Right lobe of liver (tissue), 6 donors: ENCODE data around the gene TTC28. TPM values are rescaled to one million over a fixed set of nuclear protein-coding genes. Genes with fewer than 3 reads are reported as not detected.
A peak's percentile ranks its signal among the peaks of the same experiment; 100 is the strongest.

ENCODE experiments used
- ATAC-seq, 4 donors: fragments of 200-7000 bp; cut with Tn5 transposase; one replicate each; pipeline ENCODE4 v1.9.1; 2020; ENCODE audit warnings: mild to moderate bottlenecking in 4 of 4, moderate library complexity in 4 of 4
- DNase-seq, 3 donors: peaks; one replicate each; pipeline ENCODE4 v3.0.0-alpha.2; 2020
- H3K27ac ChIP-seq, 3 donors: fragments of 200-600 bp; one replicate each; pipeline ENCODE4 v1.8.0; 2022
- H3K27me3 ChIP-seq, 2 donors: fragments of 200-600 bp; one replicate each; pipeline ENCODE4 v1.8.0; 2022
- H3K36me3 ChIP-seq, 4 donors: fragments of 200-600 bp; sonication (generic) in 1 of 4; one replicate each; pipeline versions ENCODE4 v1.5.1 to v1.8.0; 2017 to 2022; ENCODE audit warnings: control low read depth in 1 of 4
- H3K4me1 ChIP-seq, 4 donors: fragments of 200-600 bp; sonication (generic) in 1 of 4; one replicate each; pipeline versions ENCODE4 v1.5.1 to v1.8.0; 2017 to 2022; ENCODE audit warnings: control low read depth in 1 of 4
- H3K4me3 ChIP-seq, 3 donors: fragments of 200-600 bp; one replicate each; pipeline ENCODE4 v1.8.0; 2022
- H3K9me3 ChIP-seq, 4 donors: fragments of 200-600 bp; sonication (generic) in 1 of 4; one replicate each; pipeline versions ENCODE4 v1.5.1 to v1.8.0; 2017 to 2022; ENCODE audit warnings: control low read depth in 1 of 4
- CTCF ChIP-seq, 4 donors: fragments of 200-600 bp in 3 of 4; fragments of 450-650 bp in 1 of 4; IDR thresholded peaks; one replicate each; pipeline versions ENCODE4 v1.5.1 to v1.8.0; 2016 to 2022; ENCODE audit warnings: antibody characterized with exemption in 4 of 4, mild to moderate bottlenecking in 2 of 4
- POLR2A ChIP-seq: fragments of 450-650 bp; IDR thresholded peaks from one replicate; pipeline ENCODE4 v1.6.1; 2017; ENCODE audit warnings: antibody characterized with exemption, mild to moderate bottlenecking
- WGBS: methylation state at CpG from one replicate; pipeline ENCODE4 v1.1.6; 2018; ENCODE audit warnings: low coverage, low lambda C conversion rate; ENCODE audit not compliant: insufficient coverage; ENCODE audit errors: missing lambda C conversion rate; 5-methylcytosine and 5-hydroxymethylcytosine counted together
- intact Hi-C, 2 donors: fragments of 100-400 bp; cut with DNase I; formaldehyde crosslinking; loops; one replicate each; pipeline versions ENCODE4 v1.11.2 to v1.14.1; 2022
- total RNA-seq, 6 experiments: library from RNA; depleted of rRNA in 2 of 6; stranded (reverse); fragments of >200 nt in 2 of 6; fragmentation: NEBNext Ultra II Directional in 3 of 6; extraction: Animal tissue kit (Norgen Biotek cat#: 25700) in 3 of 6; gene quantifications; one replicate each; pipeline versions ENCODE4 v1.1.0 to v1.2.4, GENCODE V29; 2016 to 2023
- donor health status: DM: no; HTN: yes; CAD: no.
- donor health status: DM: no; HTN: no; CAD: no.
- donor health status: DM: no; HTN: no; CAD: no.
- donor health status: DM: no; HTN: yes; CAD: no.
- donor health status: DM: no; HTN: yes; CAD: no.

TTC28 gene
- total RNA-seq, 6 experiments from 2014 or later, result 9.4 to 38.3 (median 15.0) TPM

- DNase-seq (peak in 2 of 3 donors; percentile 37 to 38), ATAC-seq (no peak)
- Histone ChIP-seq H3K36me3 (no peaks in the 10 kb centered on the region), H3K4me3 (no peak overlapping the region), H3K27me3 (no peaks in the 10 kb centered on the region), H3K4me1 (peaks cover 0 to 11% (median 5%) of the 10 kb centered on the region in 4 donors), H3K27ac (peak overlapping the region; percentile 21 to 88 (median 82)), H3K9me3 (no peaks in the 10 kb centered on the region)
- no peak for TF ChIP-seq POLR2A
- no peak for TF ChIP-seq CTCF (IDR thresholded peaks at IDR 0.05)
- WGBS, result 86% methylated on average over 3 of the region's 7 CpGs
- intact Hi-C loops, result no loop called here
These were observed 687.9 kb downstream of the TTC28 start for GRCh38 chr22:27991586-27992293.

GRCh38 chr22:27990879-27991278 is 688.8 kb downstream of the TTC28 start:
- Histone ChIP-seq H3K27me3 (no peaks in the 10 kb centered on the region), H3K9me3 (no peaks in the 10 kb centered on the region), H3K36me3 (peaks cover 0 to 2% (median 0%) of the 10 kb centered on the region in 4 donors), H3K27ac (peak overlapping the region; percentile 21 to 88 (median 82)), H3K4me1 (peaks cover 0 to 10% (median 2%) of the 10 kb centered on the region in 4 donors), H3K4me3 (peak overlapping the region in 1 of 3 donors; percentile 25)
- WGBS, result 27% methylated on average over 5 of the region's 12 CpGs
- intact Hi-C loops, result no loop called here
- DNase-seq, result peak; percentile 74 to 86 (median 80)
- peak; percentile 94 to 97 (median 94) for ATAC-seq
- TF ChIP-seq POLR2A (no peak), CTCF (IDR thresholded peaks at IDR 0.05) (peak; percentile 61 to 79 (median 72))

- no peak overlapping the region for H3K4me3 ChIP-seq
- H3K9me3 ChIP-seq, result no peaks in the 10 kb centered on the region
- ATAC-seq (peak in 1 of 4 donors; percentile 1), DNase-seq (peak in 2 of 3 donors; percentile 20 to 44)
- WGBS, result 62% methylated on average over 6 of the region's 15 CpGs
- peaks cover 0 to 10% (median 0%) of the 10 kb centered on the region in 4 donors for H3K4me1 ChIP-seq
- H3K27ac ChIP-seq, result peak overlapping the region; percentile 21 to 88 (median 82)
- peaks cover 0 to 6% (median 0%) of the 10 kb centered on the region in 4 donors for H3K36me3 ChIP-seq
- TF ChIP-seq CTCF (IDR thresholded peaks at IDR 0.05) (no peak), POLR2A (no peak)
- intact Hi-C loops, result no loop called here
- H3K27me3 ChIP-seq, result no peaks in the 10 kb centered on the region
These were observed 689.2 kb downstream of the TTC28 start for GRCh38 chr22:27990451-27990840.

GRCh38 chr22:27989758-27990450 is 689.7 kb downstream of the TTC28 start:
- WGBS, result 94% methylated on average over 5 of the region's 15 CpGs
- ATAC-seq, result no peak
- peak in 2 of 3 donors; percentile 35 to 46 for DNase-seq
- Histone ChIP-seq H3K4me3 (no peak overlapping the region), H3K27ac (peak overlapping the region in 1 of 3 donors; percentile 88), H3K4me1 (peaks cover 0 to 10% (median 0%) of the 10 kb centered on the region in 4 donors), H3K36me3 (peaks cover 0 to 9% (median 0%) of the 10 kb centered on the region in 4 donors), H3K27me3 (no peaks in the 10 kb centered on the region), H3K9me3 (no peaks in the 10 kb centered on the region)
- TF ChIP-seq CTCF (IDR thresholded peaks at IDR 0.05) (no peak), POLR2A (no peak)
- intact Hi-C loops, result no loop called here
